ENCODE results near the gene CACNB1.
A peak's percentile ranks its signal among the peaks of the same experiment; 100 is the strongest.

The CACNB1 gene

GRCh38 chr17:39200957-39201510, 3.6 kb upstream of the CACNB1 start:
- no peak for DNase-seq (ENCODE audit: low read depth in 3 of 3)

- peak; percentile 56 to 67 (median 58) for DNase-seq (ENCODE audit: low read depth in 3 of 3)
These were observed 2.8 kb upstream of the CACNB1 start, which contains the start of gene RPL19 for GRCh38 chr17:39200070-39200879. Gene RPL19, plus strand, starts transcription at chr17:39200283. Its CDS starts 62 bp downstream, at chr17:39200345.

GRCh38 chr17:39199820-39200069, 2.3 kb upstream of the CACNB1 start:
- DNase-seq (ENCODE audit: low read depth in 3 of 3): peak; percentile 79 to 84 (median 82)

GRCh38 chr17:39198186-39198566, 707 bp upstream of the CACNB1 start:
- DNase-seq (ENCODE audit: low read depth in 3 of 3): no peak

- DNase-seq (ENCODE audit: low read depth in 3 of 3): no peak
These were observed 619 bp downstream of the CACNB1 start for GRCh38 chr17:39196808-39197291.

- DNase-seq (ENCODE audit: low read depth in 3 of 3): no peak
These were observed 1.1 kb downstream of the CACNB1 start for GRCh38 chr17:39196241-39196807.

- DNase-seq (ENCODE audit: low read depth in 3 of 3): no peak
These were observed 1.8 kb downstream of the CACNB1 start for GRCh38 chr17:39195568-39196160.

- DNase-seq (ENCODE audit: low read depth in 3 of 3): no peak
These were observed 2.4 kb downstream of the CACNB1 start for GRCh38 chr17:39194985-39195524.

- DNase-seq (ENCODE audit: low read depth in 3 of 3): no peak
These were observed 3.1 kb downstream of the CACNB1 start for GRCh38 chr17:39194089-39194984.

GRCh38 chr17:39193346-39193745, 4.1 kb downstream of the CACNB1 start:
- DNase-seq (ENCODE audit: low read depth in 3 of 3): no peak

GRCh38 chr17:39192901-39193300, 4.6 kb downstream of the CACNB1 start:
- DNase-seq (ENCODE audit: low read depth in 3 of 3): no peak

- no peak for DNase-seq (ENCODE audit: low read depth in 3 of 3)
These were observed 5.5 kb downstream of the CACNB1 start for GRCh38 chr17:39191750-39192510.

- DNase-seq (ENCODE audit: low read depth in 3 of 3): no peak
These were observed 10.2 kb downstream of the CACNB1 start for GRCh38 chr17:39187152-39187830.

GRCh38 chr17:39186481-39187002, 10.9 kb downstream of the CACNB1 start:
- DNase-seq (ENCODE audit: low read depth in 3 of 3): no peak

- DNase-seq (ENCODE audit: low read depth in 3 of 3): no peak
These were observed 13.7 kb downstream of the CACNB1 start for GRCh38 chr17:39183720-39184119.

GRCh38 chr17:39183045-39183444, 14.4 kb downstream of the CACNB1 start:
- DNase-seq (ENCODE audit: low read depth in 3 of 3): no peak

- DNase-seq (ENCODE audit: low read depth in 3 of 3): no peak
These were observed 16.2 kb downstream of the CACNB1 start for GRCh38 chr17:39181303-39181702.

GRCh38 chr17:39178536-39178935, 18.9 kb downstream of the CACNB1 start:
- no peak for DNase-seq (ENCODE audit: low read depth in 3 of 3)

GRCh38 chr17:39177256-39177655, 20.2 kb downstream of the CACNB1 start:
- DNase-seq (ENCODE audit: low read depth in 3 of 3): no peak

GRCh38 chr17:39175695-39176093, 21.8 kb downstream of the CACNB1 start:
- no peak for DNase-seq (ENCODE audit: low read depth in 3 of 3)
